ENCODE data around the gene TCP11L2.

Gene TCP11L2

DNA sequence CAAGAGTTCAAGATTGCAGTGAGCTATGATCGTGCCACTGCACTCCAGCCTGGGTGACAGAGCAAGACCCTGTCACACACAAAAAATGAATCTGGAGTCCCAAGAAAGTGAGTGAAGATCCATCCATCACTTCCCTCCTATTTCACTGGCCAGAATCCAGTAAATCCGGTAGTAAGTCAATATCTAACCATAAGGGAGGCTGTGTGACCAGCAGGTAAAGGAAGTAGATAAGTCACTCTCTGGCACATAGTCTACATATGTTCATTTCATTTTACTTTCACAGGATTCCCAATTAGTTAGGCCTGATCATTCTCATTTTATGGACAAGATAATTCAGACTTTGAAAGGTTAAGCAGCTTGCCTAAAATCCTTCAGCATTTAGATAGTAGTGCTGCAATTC, 11.9 kb upstream of the TCP11L2 start:
- TF ChIP-seq ZFX (IDR thresholded peaks at IDR 0.05), result no peak
- no peak for TF ChIP-seq CTCF (conservative IDR thresholded peaks at IDR 0.05)
- H3K27ac ChIP-seq, result no peak overlapping the region

DNA sequence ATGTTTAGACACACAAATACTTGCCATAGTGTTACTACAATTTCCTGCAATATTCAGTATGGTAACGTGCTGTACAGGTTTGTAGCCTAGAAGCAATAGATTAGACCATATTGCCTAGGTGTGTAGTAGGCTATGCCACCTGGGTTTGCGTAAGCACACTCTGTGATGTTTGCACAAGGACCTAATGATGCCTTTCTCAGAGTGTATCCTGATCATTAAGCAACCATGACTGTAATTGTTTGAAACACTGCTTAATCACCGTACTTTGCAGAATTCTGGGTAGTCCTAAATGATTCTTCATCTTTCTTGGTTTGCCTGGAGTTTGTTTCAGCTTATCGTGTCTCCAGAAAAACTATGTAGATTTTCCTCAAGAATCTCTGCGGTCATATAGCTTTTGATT, 11.2 kb upstream of the TCP11L2 start:
- TF ChIP-seq CTCF (conservative IDR thresholded peaks at IDR 0.05), result no peak
- no peak for TF ChIP-seq ZFX (IDR thresholded peaks at IDR 0.05)
- H3K27ac ChIP-seq, result no peak overlapping the region

DNA sequence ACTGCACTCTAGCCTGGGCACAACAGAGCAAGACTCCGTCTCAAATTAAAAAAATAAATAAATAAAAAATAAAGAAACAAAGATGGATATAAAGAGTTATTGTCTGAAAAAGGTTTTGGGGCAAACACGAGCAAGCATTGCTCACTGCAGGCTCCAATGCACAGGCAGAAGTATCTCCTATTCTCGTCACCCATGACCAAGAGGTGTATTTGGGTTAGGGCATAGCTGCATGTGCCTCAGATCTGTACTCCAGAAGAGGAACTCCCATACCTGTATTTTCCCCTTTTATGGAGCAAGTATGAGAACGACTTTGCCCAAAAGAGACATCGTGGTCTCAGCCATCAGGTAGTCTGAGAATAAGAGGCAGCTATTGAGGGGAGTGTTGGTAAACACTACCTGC, 10.2 kb upstream of the TCP11L2 start:
- no peak overlapping the region for H3K27ac ChIP-seq
- TF ChIP-seq ZFX (IDR thresholded peaks at IDR 0.05) (no peak), CTCF (conservative IDR thresholded peaks at IDR 0.05) (no peak)

DNA sequence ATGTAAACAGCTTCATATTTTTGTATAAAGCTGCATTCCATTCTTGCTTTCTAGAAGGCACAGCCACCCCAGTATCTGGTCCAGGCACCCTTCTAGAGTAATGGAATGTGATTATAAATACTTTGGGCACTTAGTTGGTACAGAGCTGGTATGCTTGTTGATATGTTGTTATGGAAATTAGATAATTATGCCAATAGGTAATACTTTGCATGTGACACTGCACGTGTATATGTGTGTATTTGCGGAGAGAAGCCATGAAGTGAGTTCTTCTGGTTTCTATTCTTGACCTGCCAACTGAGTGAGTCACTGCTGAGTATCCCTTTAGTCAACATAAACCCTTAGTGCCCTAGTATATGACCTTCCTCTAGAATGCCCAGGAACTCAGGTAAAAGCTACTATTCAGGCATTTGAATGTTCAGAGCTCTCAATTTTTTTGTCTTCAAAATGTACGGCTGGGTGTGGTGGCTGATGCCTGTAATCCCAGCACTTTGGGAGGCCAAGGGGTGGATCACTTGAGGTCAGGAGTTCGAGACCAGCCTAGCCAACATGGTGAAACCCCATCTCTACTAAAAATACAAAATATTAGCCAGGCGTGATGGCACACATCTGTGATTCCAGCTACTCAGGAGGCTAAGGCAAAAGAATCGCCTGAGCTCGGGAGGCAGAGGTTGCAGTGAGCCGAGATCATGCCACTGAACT, 6.2 kb upstream of the TCP11L2 start:
- no peak overlapping the region for H3K27ac ChIP-seq
- no peak for TF ChIP-seq ZFX (IDR thresholded peaks at IDR 0.05)
- TF ChIP-seq CTCF (conservative IDR thresholded peaks at IDR 0.05), result no peak

DNA sequence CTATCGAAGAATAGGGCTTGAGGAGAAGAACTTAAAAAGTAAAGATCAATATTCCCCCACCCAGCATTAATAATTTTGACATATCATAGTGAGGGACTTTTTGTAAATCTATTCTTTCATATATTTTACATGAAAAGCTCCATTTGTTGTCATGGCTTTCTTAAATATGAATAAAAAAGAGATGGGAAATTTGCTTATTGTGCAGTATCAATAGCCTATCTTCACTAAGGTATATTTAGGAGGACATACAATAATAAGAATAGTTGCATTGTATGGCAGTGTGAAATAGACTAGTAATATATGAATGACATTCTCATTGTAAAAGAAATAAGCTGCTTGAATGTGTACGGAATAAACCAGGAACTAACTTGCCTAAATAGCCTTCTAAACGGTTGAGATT, 5.5 kb upstream of the TCP11L2 start:
- TF ChIP-seq CTCF (conservative IDR thresholded peaks at IDR 0.05) (no peak), ZFX (IDR thresholded peaks at IDR 0.05) (no peak)

DNA sequence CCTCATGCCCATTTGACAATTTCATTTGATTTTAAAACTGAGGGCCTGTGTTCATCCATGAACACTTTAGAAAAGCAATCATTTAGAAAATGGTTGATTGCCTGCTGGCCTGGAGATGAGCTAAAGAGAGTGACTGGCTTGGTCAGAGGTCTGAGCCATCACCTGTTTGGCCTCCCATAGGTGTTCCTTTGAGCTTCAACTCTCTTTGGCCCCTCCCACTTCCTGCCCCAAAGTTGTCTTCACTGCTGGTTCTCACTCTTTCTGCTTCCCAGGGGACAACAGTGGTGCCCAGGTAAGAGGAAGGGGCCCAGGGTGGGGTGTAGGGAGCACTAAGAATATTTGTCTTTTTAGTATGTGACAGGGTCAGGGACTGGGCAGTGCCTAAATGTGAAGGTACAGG, 4.9 kb upstream of the TCP11L2 start:
- TF ChIP-seq ZFX (IDR thresholded peaks at IDR 0.05) (no peak), CTCF (conservative IDR thresholded peaks at IDR 0.05) (no peak)
- H3K27ac ChIP-seq, result no peak overlapping the region

More for the DNA sequence above, 5.5 kb upstream of the TCP11L2 start:
- no peak overlapping the region for H3K27ac ChIP-seq

DNA sequence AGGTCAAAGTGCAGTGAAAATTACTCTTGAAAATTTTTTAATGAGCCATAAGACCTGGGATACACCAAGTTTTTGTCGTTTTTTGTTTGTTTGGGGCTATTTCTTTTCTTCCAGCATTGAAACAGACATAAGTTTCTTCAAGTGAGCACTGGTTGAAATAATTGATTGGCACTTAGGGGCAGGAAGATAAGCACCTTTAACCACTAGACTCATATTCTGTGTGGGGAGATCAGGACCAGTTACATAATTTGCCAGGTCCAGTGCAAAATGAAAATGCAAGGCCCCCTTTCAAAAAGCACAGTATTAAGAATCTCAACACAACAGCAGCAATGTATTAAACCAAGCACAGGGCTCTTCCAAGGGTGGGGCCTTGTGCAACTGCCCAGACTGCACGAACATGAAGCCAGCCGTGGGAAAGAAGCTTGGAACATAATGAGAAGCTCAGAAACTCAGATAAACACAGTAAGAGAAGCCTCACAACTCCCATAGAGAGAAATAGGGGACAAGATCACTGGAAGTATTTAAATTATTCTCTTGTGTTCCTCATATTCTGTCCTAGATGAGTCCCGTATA, 3.2 kb upstream of the TCP11L2 start:
- no peak overlapping the region for H3K27ac ChIP-seq
- TF ChIP-seq ZFX (IDR thresholded peaks at IDR 0.05) (no peak), CTCF (conservative IDR thresholded peaks at IDR 0.05) (no peak)

Measured in C4-2B (cell line).